Measurements from ENCODE around the gene GLRX5.

GLRX5 gene

DNA sequence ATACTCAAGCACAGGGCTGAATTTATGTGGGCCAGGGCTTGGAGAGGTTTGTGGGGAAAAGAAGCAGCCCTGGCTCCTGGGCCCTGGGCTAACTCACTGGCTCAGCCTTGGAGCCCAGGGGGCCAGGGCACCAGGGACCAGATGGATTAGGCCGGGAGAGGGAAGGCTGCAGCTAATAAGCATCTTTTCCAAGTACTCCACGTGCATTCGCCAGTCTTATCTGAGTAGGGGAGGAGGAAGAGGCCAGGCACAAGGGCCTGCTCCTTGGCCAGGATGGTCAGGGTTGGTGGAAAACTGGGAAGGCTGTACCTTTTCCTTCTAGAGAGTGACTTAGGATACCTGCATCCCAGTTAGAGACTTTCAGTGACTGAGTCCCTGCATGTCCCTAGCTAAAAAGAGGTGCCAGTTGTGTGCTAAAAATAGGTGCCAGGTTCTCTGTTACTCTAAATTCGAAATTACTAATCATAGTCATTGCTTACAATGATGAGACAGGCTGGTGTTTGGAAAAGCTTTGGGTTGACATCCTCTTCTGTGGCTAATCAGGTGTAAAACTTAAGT is 1.3 kb downstream of the GLRX5 start:
- Histone ChIP-seq H3F3A (ENCODE audit: insufficient read depth, low read length) (no peaks in the 10 kb centered on the region), H3K27me3 (replicated peaks; ENCODE audit: insufficient read depth, low read length) (no peaks in the 10 kb centered on the region), H3K4me2 (ENCODE audit: low read depth, low read length) (peak overlapping the region; percentile 76), H3K27ac (ENCODE audit: low read length) (no peak overlapping the region), H3K9me3 (replicated peaks; ENCODE audit: insufficient read depth, low read length) (no peaks in the 10 kb centered on the region), H3K4me1 (ENCODE audit: low read length) (0 out of 2 replicates have a peak, but pooled peaks cover 3% of the 10 kb centered on the region), H3K36me3 (replicated peaks; ENCODE audit: insufficient read depth, low read length) (no peaks in the 10 kb centered on the region), H4K20me1 (ENCODE audit: insufficient read depth, low read length) (no peaks in the 10 kb centered on the region), H3K79me2 (ENCODE audit: low read length) (peaks cover 88% of the 10 kb centered on the region), H3K9me2 (replicated peaks; ENCODE audit: insufficient read depth, low read length) (no peaks in the 10 kb centered on the region), H3K9ac (ENCODE audit: low read length) (peak overlapping the region; percentile 73; the same call in 1 of the 2 replicates), H2AFZ (ENCODE audit: low read length) (no peak overlapping the region), H3K4me3 (ENCODE audit: low read length) (peak overlapping the region; percentile 78)
- TF ChIP-seq EZH2phosphoT487 (IDR thresholded peaks at IDR 0.05; ENCODE audit: low read length) (no peak), EZH2 (optimal IDR thresholded peaks at IDR 0.05; ENCODE audit: low read depth, low read length) (no peak), CTCF (IDR thresholded peaks at IDR 0.05; ENCODE audit: low read length) (no peak)
- no peak for DNase-seq

GRCh38 chr14:95536671-95537070 is 1.8 kb downstream of the GLRX5 start:
- Histone ChIP-seq H3K27me3 (replicated peaks; ENCODE audit: insufficient read depth, low read length) (no peaks in the 10 kb centered on the region), H3K27ac (ENCODE audit: low read length) (no peak overlapping the region), H3F3A (ENCODE audit: insufficient read depth, low read length) (no peaks in the 10 kb centered on the region), H3K36me3 (replicated peaks; ENCODE audit: insufficient read depth, low read length) (no peaks in the 10 kb centered on the region), H4K20me1 (ENCODE audit: insufficient read depth, low read length) (no peaks in the 10 kb centered on the region), H3K4me1 (ENCODE audit: low read length) (0 out of 2 replicates have a peak, but pooled peaks cover 3% of the 10 kb centered on the region), H3K79me2 (ENCODE audit: low read length) (peaks cover 88% of the 10 kb centered on the region), H3K9me2 (replicated peaks; ENCODE audit: insufficient read depth, low read length) (no peaks in the 10 kb centered on the region), H3K4me2 (ENCODE audit: low read depth, low read length) (peak overlapping the region; percentile 76), H2AFZ (ENCODE audit: low read length) (no peak overlapping the region), H3K9me3 (replicated peaks; ENCODE audit: insufficient read depth, low read length) (no peaks in the 10 kb centered on the region), H3K4me3 (ENCODE audit: low read length) (peak overlapping the region; percentile 78; the same call in 1 of the 2 replicates), H3K9ac (ENCODE audit: low read length) (no peak overlapping the region)
- no peak for TF ChIP-seq CTCF (IDR thresholded peaks at IDR 0.05; ENCODE audit: low read length)
- no peak for TF ChIP-seq EZH2phosphoT487 (IDR thresholded peaks at IDR 0.05; ENCODE audit: low read length)
- TF ChIP-seq EZH2 (optimal IDR thresholded peaks at IDR 0.05; ENCODE audit: low read depth, low read length), result no peak
- no peak for DNase-seq

DNA sequence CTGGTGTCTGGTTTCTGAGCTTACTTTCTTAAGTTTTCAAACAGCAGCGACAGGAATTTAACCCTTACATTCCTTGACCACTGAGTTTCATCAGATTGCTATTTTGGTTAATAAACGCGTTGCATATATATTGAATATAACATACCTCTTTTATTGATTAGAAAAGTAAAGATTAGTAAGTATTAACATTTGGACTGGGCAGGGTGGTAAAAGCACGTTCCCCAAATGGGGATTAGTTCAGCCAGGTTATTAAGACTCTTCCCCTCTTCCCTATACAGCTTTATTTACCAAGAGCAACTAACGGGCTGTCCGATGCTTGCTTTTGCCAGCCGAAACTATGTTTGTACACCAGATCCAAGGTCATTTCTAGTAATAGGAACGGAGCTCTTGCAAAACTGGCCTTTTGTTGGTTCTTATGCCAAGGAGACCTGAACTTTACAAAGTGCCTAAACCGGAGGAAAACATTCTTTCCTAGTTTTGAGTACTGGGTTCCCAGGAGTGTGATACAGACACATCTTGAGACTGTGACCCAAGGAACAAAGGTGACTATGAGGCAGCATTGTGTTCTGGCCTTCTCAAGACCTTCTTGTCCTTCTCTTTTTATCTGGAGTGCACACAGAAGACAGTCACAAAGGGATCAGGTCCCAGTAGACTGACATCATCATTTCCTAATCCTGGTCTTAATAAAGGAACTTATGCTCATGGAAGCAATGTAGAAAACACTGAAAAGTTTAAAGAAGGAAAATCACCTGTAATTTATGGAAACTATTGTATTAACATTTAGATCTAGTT is 2.6 kb downstream of the GLRX5 start:
- H4K20me1 ChIP-seq (ENCODE audit: insufficient read depth, low read length), result no peaks in the 10 kb centered on the region
- no peaks in the 10 kb centered on the region for H3K27me3 ChIP-seq (replicated peaks; ENCODE audit: insufficient read depth, low read length)
- H3K4me1 ChIP-seq (ENCODE audit: low read length), result 0 out of 2 replicates have a peak, but pooled peaks cover 3% of the 10 kb centered on the region
- peaks cover 86% of the 10 kb centered on the region for H3K79me2 ChIP-seq (ENCODE audit: low read length)
- no peak overlapping the region for H2AFZ ChIP-seq (ENCODE audit: low read length)
- no peak overlapping the region for H3K27ac ChIP-seq (ENCODE audit: low read length)
- H3K9me3 ChIP-seq (replicated peaks; ENCODE audit: insufficient read depth, low read length), result no peaks in the 10 kb centered on the region
- TF ChIP-seq EZH2 (optimal IDR thresholded peaks at IDR 0.05; ENCODE audit: low read depth, low read length) (no peak), CTCF (IDR thresholded peaks at IDR 0.05; ENCODE audit: low read length) (no peak), EZH2phosphoT487 (IDR thresholded peaks at IDR 0.05; ENCODE audit: low read length) (no peak)
- no peaks in the 10 kb centered on the region for H3K36me3 ChIP-seq (replicated peaks; ENCODE audit: insufficient read depth, low read length)
- no peak for DNase-seq
- no peaks in the 10 kb centered on the region for H3F3A ChIP-seq (ENCODE audit: insufficient read depth, low read length)
- no peaks in the 10 kb centered on the region for H3K9me2 ChIP-seq (replicated peaks; ENCODE audit: insufficient read depth, low read length)
- no peak overlapping the region for H3K4me3 ChIP-seq (ENCODE audit: low read length)
- H3K9ac ChIP-seq (ENCODE audit: low read length), result no peak overlapping the region
- H3K4me2 ChIP-seq (ENCODE audit: low read depth, low read length), result no peak overlapping the region

All from MM.1S (cell line).